Activated CD8-positive, alpha-beta memory T cell treated with anti-CD3 and anti-CD28 coated beads, Interleukin-2, amount 10 ng/mL, durations not matched to agents 7 days and 5 days (primary cell): Measurements from ENCODE around the gene BPIFB2. TPM values are rescaled to one million over a fixed set of nuclear protein-coding genes. Genes with fewer than 3 reads are reported as not detected.

Experiments used
- ATAC-seq: fragments of 150-1000 bp; cut with Tn5 transposase; one replicate; pipeline ENCODE4 v1.10.0; 2021; ENCODE audit warnings: moderate library complexity
- CTCF ChIA-PET: fragments of 350-600 bp; sonication (Branson Sonifier 250); formaldehyde crosslinking; loops from one replicate; lab custom pipeline; 2021; ENCODE audit warnings: antibody characterized with exemption; lab: Charles Lee
- DNase-seq: peaks from one replicate; pipeline ENCODE4 v3.0.0-alpha.2; 2020
- H3K27ac Mint-ChIP-seq: one replicate; pipeline ENCODE4 v1.8.0; 2021; ENCODE audit warnings: mild to moderate bottlenecking, mixed read lengths
- H3K27me3 Mint-ChIP-seq: one replicate; pipeline ENCODE4 v1.8.0; 2021; ENCODE audit warnings: mixed read lengths
- H3K36me3 Mint-ChIP-seq: one replicate; pipeline ENCODE4 v1.8.0; 2021; ENCODE audit warnings: mild to moderate bottlenecking, mixed read lengths
- H3K4me1 Mint-ChIP-seq: one replicate; pipeline ENCODE4 v1.8.0; 2021; ENCODE audit warnings: mixed read lengths
- H3K4me3 Mint-ChIP-seq: one replicate; pipeline ENCODE4 v1.8.0; 2021; ENCODE audit warnings: mild to moderate bottlenecking, moderate library complexity, mixed read lengths
- H3K9me3 Mint-ChIP-seq: one replicate; pipeline ENCODE4 v1.8.0; 2022; ENCODE audit warnings: low read depth, mixed read lengths
- total RNA-seq, 2 experiments: library from RNA; stranded (reverse); gene quantifications; one replicate each; pipeline ENCODE4 v1.2.3, GENCODE V29; 2021

BPIFB2 gene
- total RNA-seq, 2 experiments from 2014 or later = not detected

DNA sequence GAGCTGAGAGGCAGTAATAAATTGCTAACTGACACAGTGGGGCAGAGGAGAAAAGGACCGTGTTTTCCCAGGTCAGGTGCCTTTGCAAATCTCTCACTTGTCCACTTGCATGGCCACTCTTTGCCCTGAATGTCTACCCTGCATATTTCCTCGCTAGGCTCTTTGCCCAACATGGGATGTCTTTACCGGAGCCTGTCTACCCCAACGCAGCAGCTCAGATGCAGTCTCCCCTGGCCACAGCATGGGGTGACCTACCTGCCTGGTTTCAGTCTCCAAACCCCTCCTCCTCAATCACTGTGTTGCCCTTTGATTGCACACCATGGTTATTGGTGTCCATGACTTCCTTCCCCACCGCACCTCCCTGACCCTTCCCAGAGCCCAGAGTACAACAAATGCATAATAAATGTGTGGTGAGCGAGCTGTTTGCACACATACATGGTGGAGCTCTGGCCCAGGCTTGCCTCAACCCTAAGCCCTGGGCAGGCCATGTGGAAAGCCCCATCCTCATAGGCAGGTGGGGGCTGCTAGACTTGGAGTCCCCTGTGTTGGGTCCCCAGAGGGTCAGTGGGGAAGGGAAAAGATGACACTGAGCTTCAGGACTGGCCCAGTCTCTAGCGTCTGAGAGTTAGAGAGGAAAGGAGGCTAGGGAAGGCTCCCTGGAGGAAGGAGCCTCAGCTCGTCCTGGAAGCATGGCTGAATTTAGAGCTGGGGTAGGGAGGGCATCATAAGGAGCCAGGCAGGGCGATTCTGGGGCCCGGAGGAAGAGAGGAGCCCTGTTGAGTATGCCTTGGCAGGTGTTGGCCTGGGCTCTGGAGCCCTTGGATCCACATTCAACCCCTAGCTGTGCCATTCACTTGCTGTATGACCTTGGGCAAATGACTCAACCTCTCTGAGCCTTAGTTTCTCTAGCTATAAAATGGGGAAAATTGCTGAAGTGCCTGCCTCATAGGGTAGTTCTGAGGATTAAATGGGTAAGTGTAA lies 19.6 kb downstream of the BPIFB2 start:
- H3K27ac Mint-ChIP-seq = no peak overlapping the region
- ATAC-seq (no peak), DNase-seq (no peak)
- H3K36me3 Mint-ChIP-seq = no peaks in the 10 kb centered on the region
- no peaks in the 10 kb centered on the region for H3K9me3 Mint-ChIP-seq
- CTCF ChIA-PET = no interaction called here
- H3K27me3 Mint-ChIP-seq = no peaks in the 10 kb centered on the region
- no peaks in the 10 kb centered on the region for H3K4me1 Mint-ChIP-seq
- no peak overlapping the region for H3K4me3 Mint-ChIP-seq

DNA sequence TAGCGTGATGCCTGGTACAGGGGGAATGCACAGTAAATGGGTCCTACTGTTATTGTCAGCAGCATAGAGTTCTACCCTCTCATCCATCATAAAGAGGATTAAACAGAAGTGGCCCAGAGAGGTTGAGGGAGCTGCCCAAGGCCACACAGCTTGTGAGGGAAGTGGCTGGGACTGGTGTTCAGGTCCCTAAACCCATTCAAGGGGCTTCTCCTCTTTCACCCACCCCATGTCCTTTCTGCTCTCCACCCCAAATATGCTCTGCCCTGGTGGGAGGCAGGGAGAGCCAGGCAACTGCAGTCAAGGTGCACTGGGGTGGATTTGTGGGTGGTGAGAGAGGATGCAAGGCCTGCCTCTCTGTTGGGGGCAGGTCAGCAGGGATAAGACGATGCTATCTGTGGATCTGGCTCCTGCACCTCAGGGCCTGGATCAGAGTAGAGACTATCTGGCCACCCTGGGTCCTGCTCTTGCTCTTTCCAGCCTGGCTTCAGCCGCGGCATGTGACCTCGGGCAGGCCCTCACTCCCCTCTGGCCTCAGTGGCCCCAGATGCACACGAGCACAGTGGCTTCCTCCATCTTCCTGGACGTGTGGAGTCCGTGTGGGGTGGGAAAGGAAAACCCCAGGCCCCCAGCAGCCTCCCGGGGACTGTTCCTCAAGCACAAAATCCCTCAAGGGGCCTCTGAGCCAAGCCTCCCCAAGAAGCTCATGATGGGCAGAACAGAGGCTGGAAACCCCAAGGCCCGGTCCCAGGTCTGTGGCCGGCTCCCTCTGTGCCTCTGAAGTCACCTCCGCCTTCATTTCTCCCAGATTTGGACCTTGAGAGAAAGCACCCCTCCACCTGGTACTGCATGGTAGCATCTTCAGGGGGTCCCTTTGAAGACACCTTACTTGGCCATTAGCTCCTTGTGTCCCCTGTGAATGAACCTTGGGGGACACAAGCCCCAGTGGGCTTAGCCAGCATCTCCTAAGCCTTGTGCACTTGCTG lies 20.6 kb downstream of the BPIFB2 start:
- ATAC-seq (no peak), DNase-seq (no peak)
- H3K27ac Mint-ChIP-seq = no peak overlapping the region
- H3K9me3 Mint-ChIP-seq = no peaks in the 10 kb centered on the region
- H3K36me3 Mint-ChIP-seq = no peaks in the 10 kb centered on the region
- H3K4me3 Mint-ChIP-seq = no peak overlapping the region
- H3K27me3 Mint-ChIP-seq = no peaks in the 10 kb centered on the region
- no peaks in the 10 kb centered on the region for H3K4me1 Mint-ChIP-seq
- CTCF ChIA-PET = no interaction called here

DNA sequence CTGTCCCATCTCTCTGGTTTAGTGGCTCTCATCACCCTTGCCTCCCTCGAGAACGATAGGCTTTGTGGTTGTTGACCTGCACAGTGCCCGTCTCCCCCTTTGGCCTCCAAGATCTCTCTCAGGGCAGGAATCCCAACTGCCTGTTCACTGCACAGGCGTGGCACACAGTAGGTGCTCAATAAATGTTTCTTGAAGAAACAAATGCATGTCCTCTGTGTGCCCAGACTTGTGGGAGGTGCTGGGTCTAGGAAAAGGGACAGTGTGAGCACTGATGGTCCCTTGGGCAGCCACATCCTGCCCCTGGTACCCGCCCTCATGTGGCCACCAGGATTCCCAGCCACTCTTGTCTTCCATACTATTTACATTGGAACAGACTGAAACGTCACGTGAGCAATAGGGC lies 21.4 kb downstream of the BPIFB2 start:
- Mint-ChIP-seq H3K9me3 (no peaks in the 10 kb centered on the region), H3K27ac (no peak overlapping the region), H3K36me3 (no peaks in the 10 kb centered on the region), H3K27me3 (no peaks in the 10 kb centered on the region), H3K4me1 (no peaks in the 10 kb centered on the region), H3K4me3 (no peak overlapping the region)
- ATAC-seq (no peak), DNase-seq (no peak)
- CTCF ChIA-PET = no interaction called here

DNA sequence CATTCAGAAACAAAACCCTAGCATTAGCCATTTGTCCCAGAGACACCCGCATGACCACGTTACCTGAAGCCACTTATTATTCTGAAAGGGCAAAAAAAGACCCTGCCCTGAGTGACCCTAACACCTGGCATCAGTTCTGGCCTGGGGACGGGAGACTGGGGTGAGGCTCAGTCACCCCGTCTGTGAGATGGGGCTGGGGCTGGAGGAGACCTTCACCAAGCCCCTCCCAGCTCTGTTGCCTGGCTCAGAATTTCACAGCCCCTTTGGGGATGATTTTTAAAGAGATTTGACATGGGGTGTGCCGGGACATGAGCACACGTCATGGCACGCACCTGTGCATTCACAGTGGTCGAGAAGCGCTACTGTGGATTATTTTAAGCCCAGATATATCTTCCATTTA lies 22.6 kb downstream of the BPIFB2 start:
- CTCF ChIA-PET = no interaction called here
- DNase-seq (no peak), ATAC-seq (no peak)
- Mint-ChIP-seq H3K9me3 (no peaks in the 10 kb centered on the region), H3K4me3 (no peak overlapping the region), H3K36me3 (no peaks in the 10 kb centered on the region), H3K4me1 (no peaks in the 10 kb centered on the region), H3K27ac (no peak overlapping the region), H3K27me3 (no peaks in the 10 kb centered on the region)

DNA sequence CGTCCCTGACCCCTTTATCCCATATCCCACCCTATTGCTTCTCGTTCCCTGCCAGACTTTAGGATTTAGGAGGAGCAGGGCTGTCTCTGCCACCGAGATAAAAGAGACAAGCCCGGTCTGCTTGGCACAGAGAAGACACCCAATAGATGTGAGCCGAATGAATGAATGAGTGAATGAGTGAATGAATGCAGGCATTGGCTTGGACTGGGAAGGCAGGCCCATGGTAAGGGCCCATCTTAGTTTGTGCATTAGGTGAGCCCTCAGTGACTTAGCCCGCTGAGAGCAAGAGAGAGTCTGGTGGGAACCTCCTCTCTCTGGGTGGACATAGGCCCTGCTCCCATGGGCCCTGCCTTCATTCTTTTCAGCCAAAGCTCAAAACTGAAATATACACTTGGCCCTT lies 23.1 kb downstream of the BPIFB2 start:
- Mint-ChIP-seq H3K4me3 (no peak overlapping the region), H3K36me3 (no peaks in the 10 kb centered on the region), H3K27me3 (no peaks in the 10 kb centered on the region), H3K9me3 (no peaks in the 10 kb centered on the region), H3K4me1 (no peaks in the 10 kb centered on the region), H3K27ac (no peak overlapping the region)
- no peak for DNase-seq
- ATAC-seq = no peak
- CTCF ChIA-PET = no interaction called here

DNA sequence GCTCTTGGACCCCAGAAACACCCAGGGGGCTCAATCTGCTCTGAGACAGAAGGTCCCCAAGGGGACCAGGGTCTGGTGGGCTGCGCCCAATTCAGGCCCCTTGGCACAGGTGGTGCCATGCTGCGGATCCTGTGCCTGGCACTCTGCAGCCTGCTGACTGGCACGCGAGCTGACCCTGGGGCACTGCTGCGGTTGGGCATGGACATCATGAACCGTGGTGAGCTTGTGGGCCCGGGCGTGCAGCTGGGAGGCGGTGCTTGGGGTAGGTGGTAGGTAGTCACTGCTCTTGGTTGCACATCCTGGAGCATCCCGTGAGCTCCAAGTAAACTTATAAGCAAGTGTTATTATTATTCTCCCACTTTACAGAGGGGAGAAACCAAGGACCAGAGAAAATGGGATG lies 24.0 kb downstream of the BPIFB2 start, which contains the start of gene BPIFB6:
TSS of gene BPIFB6 (plus strand) at position 118 of the 400 bp plus-strand sequence. CDS start at position 118, 0 bp downstream.
- Mint-ChIP-seq H3K27me3 (no peaks in the 10 kb centered on the region), H3K4me1 (no peaks in the 10 kb centered on the region), H3K9me3 (no peaks in the 10 kb centered on the region), H3K36me3 (no peaks in the 10 kb centered on the region), H3K27ac (no peak within 1 kb of the TSS), H3K4me3 (no peak within 1 kb of the TSS)
- ATAC-seq = no peak
- CTCF ChIA-PET = interaction anchor here (1.5 kb wide), 1 partner anchor 86 kb away, joined by 4 read pairs; no protein-coding TSS in a partner anchor
- no peak for DNase-seq

DNA sequence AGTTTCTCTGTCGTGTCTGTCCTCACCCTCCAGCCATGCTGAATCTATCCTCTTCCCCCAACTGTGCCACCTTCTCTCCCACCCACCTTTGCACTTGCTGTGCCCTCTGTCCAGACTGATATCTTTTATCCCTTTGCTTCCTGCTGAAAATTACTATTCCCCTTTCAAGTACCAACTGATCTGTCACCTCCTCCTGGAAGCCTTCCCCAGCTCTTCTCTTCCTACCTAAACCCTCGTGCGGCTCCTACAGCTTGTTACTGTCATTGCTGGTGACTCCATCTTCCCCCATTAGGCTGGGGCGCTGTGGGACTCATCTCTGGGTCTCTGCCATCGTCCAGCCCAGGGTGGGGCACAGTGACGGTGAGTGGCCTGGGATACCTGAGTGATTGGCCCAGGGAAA lies 25.1 kb downstream of the BPIFB2 start:
- no peaks in the 10 kb centered on the region for H3K36me3 Mint-ChIP-seq
- CTCF ChIA-PET = interaction anchor here (1.5 kb wide), 1 partner anchor 87 kb away, joined by 4 read pairs; no protein-coding TSS in a partner anchor
- no peak for ATAC-seq

DNA sequence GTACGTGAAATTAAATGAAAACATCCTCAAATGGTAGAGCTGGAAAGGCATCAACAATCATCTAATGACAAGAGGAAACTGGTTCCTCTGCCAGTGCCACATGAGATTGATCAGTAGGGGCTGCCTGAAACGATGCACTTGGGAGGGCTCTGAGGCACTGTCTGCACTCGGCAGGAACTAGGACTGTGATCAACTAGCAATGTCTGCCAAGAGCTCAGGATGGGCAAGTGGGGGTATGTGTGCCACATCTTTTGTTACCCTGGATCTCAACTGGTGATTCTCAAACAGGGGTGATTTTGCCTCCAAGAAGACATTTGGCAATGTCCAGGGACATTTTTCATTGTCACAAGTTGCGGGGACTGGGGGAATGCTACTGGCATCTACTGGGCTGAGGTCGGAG lies 25.9 kb downstream of the BPIFB2 start:
- Mint-ChIP-seq H3K27me3 (no peaks in the 10 kb centered on the region), H3K4me3 (no peak overlapping the region), H3K4me1 (no peaks in the 10 kb centered on the region), H3K9me3 (no peaks in the 10 kb centered on the region), H3K36me3 (no peaks in the 10 kb centered on the region), H3K27ac (no peak overlapping the region)
- no peak for ATAC-seq
- CTCF ChIA-PET = no interaction called here
- DNase-seq = no peak

More for the DNA sequence above, 25.1 kb downstream of the BPIFB2 start:
- H3K4me3 Mint-ChIP-seq = no peak overlapping the region
- DNase-seq = no peak
- H3K27me3 Mint-ChIP-seq = no peaks in the 10 kb centered on the region
- H3K27ac Mint-ChIP-seq = no peak overlapping the region
- no peaks in the 10 kb centered on the region for H3K4me1 Mint-ChIP-seq
- H3K9me3 Mint-ChIP-seq = no peaks in the 10 kb centered on the region

DNA sequence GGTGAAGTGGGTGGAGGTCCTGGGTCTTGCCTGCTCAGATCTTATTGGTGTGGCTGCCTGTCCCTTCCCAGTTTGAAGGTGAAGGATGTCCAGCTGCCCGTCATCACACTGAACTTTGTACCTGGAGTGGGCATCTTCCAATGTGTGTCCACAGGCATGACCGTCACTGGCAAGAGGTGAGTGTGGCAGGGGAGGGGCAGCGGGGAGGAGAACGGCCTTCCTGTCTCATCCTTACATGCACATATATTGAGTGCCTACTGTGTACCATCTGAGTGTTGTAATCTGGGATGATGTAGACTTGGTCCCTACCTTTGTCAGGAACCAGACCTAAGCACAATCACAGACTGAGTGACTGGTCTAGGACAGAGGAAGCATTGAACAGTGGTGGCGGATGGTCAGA lies 26.6 kb downstream of the BPIFB2 start:
- no peak overlapping the region for H3K4me3 Mint-ChIP-seq
- H3K27me3 Mint-ChIP-seq = no peaks in the 10 kb centered on the region
- CTCF ChIA-PET = no interaction called here
- H3K27ac Mint-ChIP-seq = no peak overlapping the region
- ATAC-seq = no peak
- H3K4me1 Mint-ChIP-seq = no peaks in the 10 kb centered on the region
- no peaks in the 10 kb centered on the region for H3K36me3 Mint-ChIP-seq
- H3K9me3 Mint-ChIP-seq = no peaks in the 10 kb centered on the region
- DNase-seq = no peak

DNA sequence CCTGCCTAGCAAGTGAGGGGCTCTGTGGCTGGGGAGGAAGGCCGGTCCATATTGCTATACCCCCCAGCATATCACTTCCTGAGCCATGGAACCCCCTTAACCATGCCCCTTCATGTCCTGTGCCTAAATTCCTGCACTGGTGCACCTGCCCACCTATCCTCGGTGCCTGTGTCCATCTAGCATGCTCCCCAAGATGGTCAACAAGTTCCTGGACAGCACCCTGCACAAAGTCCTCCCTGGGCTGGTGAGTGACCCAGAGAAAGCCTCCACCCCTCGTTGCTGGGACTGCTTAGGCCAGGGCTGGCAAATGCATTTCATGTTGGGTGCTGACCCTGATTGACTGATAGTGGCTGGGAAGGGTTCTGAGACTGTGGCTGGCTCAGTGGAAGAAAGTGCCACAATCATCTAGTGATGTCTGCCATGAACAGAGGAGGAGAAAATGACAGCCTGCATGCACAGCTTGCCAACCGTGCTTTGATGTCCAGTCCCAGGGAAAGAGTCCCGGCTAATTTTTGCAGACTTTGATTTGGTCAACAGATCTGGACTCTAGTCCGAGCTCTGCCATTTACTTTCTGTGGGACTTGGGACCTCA lies 27.5 kb downstream of the BPIFB2 start:
- no peak overlapping the region for H3K27ac Mint-ChIP-seq
- no peaks in the 10 kb centered on the region for H3K9me3 Mint-ChIP-seq
- DNase-seq = no peak
- ATAC-seq = no peak
- no peaks in the 10 kb centered on the region for H3K4me1 Mint-ChIP-seq
- H3K36me3 Mint-ChIP-seq = no peaks in the 10 kb centered on the region
- CTCF ChIA-PET = no interaction called here
- no peaks in the 10 kb centered on the region for H3K27me3 Mint-ChIP-seq
- H3K4me3 Mint-ChIP-seq = no peak overlapping the region

DNA sequence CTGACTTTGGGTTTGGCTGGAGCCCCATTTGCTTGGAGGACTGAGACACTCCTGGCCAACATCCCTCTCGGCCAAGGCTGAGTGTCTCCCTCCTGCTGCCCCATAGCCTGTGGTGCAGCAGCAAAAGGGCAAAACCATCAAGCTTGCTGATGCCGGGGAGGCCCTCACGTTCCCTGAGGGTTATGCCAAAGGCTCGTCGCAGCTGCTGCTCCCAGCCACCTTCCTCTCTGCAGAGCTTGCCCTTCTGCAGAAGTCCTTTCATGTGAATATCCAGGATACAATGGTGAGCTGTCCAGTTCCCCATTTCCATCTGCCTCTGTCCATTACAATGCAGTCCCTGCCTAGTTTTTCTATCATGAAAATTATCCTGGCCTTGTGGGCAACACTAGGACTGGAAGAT lies 30.0 kb downstream of the BPIFB2 start:
- H3K27me3 Mint-ChIP-seq = no peaks in the 10 kb centered on the region
- CTCF ChIA-PET = no interaction called here
- no peak overlapping the region for H3K4me3 Mint-ChIP-seq
- no peak overlapping the region for H3K27ac Mint-ChIP-seq
- no peaks in the 10 kb centered on the region for H3K36me3 Mint-ChIP-seq
- H3K4me1 Mint-ChIP-seq = no peaks in the 10 kb centered on the region
- DNase-seq = no peak
- H3K9me3 Mint-ChIP-seq = no peaks in the 10 kb centered on the region
- no peak for ATAC-seq

DNA sequence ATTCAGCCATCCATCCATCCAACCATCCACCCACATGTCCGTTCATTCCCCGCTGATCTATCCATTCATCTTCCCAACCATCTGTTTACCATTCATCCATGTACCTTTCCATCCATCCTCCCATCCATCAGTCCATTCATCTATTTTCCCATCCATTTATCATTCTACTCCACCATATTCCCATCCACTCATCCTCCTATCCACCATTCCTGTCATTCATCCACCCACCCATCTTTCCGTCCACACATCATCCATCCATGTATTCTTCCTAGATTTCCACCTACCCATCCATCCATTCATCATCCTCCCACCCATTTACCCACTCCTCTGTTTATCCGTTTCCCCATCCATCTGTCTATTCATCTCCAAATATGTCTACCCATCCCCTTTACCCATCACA lies 30.7 kb downstream of the BPIFB2 start:
- CTCF ChIA-PET = no interaction called here
- H3K4me1 Mint-ChIP-seq = no peaks in the 10 kb centered on the region
- no peak overlapping the region for H3K27ac Mint-ChIP-seq
- H3K36me3 Mint-ChIP-seq = no peaks in the 10 kb centered on the region
- no peak overlapping the region for H3K4me3 Mint-ChIP-seq
- DNase-seq (no peak), ATAC-seq (no peak)
- H3K9me3 Mint-ChIP-seq = no peaks in the 10 kb centered on the region
- no peaks in the 10 kb centered on the region for H3K27me3 Mint-ChIP-seq

DNA sequence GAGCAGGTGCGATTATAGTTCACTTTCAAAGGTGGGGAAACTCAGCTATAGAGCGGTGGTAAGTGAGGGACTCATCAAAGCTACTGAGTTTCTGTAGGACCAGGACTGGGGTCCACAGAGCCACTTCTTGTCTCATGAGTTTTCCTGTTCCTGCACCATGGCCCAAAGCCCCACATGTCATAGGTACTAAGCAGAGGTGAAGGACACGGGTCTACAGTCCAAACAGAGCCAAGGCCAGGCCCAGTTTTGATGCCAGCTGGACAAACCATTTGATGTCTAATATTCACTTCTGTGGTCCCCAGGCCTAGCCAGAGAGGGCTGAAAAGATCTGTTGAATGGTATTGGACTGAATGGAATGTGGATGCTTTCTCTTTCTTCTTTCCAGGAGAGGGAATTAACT lies 34.9 kb downstream of the BPIFB2 start:
- Mint-ChIP-seq H3K36me3 (no peaks in the 10 kb centered on the region), H3K27ac (no peak overlapping the region), H3K27me3 (no peaks in the 10 kb centered on the region), H3K9me3 (peaks cover 4% of the 10 kb centered on the region), H3K4me3 (no peak overlapping the region), H3K4me1 (no peaks in the 10 kb centered on the region)
- ATAC-seq (no peak), DNase-seq (no peak)
- CTCF ChIA-PET = interaction anchor here (1.3 kb wide), 1 partner anchor 96 kb away, joined by 3 read pairs; no protein-coding TSS in a partner anchor
